ENCODE measurements around the gene ATOH8. TPM values are rescaled to one million over a fixed set of nuclear protein-coding genes. Genes with fewer than 3 reads are reported as not detected.

Gene ATOH8
- total and polyA plus RNA-seq, 2 donors (not counting 1 experiment from before 2014, with no cell fraction given) = not detected

GRCh38 chr2:85743304-85743978 is 10.3 kb upstream of the ATOH8 start:
- 89% methylated on average over 10 of the region's 10 CpGs for WGBS (ENCODE audit: insufficient coverage)
- H3K9ac ChIP-seq (ENCODE audit: low read length) = no peak overlapping the region
- CTCF ChIA-PET = interaction anchor here (1.3 to 2.1 kb wide), 2 partner anchors 14 to 83 kb away, joined by 3 to 11 read pairs; no protein-coding TSS in a partner anchor

More at GRCh38 chr2:85743304-85743978, 10.3 kb upstream of the ATOH8 start:
- Histone ChIP-seq H3K27me3 (replicated peaks in 1 of 4; ENCODE audit: control extremely low read depth in 1 of 4, control insufficient read depth in 3 of 4, insufficient read depth in 4 of 4, low read length in 3 of 4) (peaks cover 0 to 16% (median 8%) of the 10 kb centered on the region in 4 experiments), H3K4me1 (ENCODE audit: control insufficient read depth in 2 of 2, insufficient read depth in 2 of 2, low read length in 2 of 2) (peaks cover 27 to 30% of the 10 kb centered on the region in 2 donors), H3K36me3 (replicated peaks in 1 of 2; ENCODE audit: control extremely low read depth in 1 of 2, control insufficient read depth in 1 of 2, extremely low read depth in 1 of 2, insufficient read depth in 2 of 2, low read length in 1 of 2) (no peaks in the 10 kb centered on the region), H3K4me2 (replicated peaks; ENCODE audit: low read depth, low read length, poor library complexity, severe bottlenecking) (no peak overlapping the region), H3K27ac (ENCODE audit: low read length in 2 of 2) (no peak overlapping the region), H3K4me3 (ENCODE audit: control extremely low read depth in 1 of 5, extremely low read depth in 1 of 5, insufficient read depth in 1 of 5, low read depth in 2 of 5, low read length in 4 of 5) (no peak overlapping the region), H2AFZ (ENCODE audit: insufficient read depth, low read depth, low read length, poor library complexity, severe bottlenecking) (no peak overlapping the region), H3K79me2 (ENCODE audit: control insufficient read depth, insufficient read depth, low read length) (no peaks in the 10 kb centered on the region), H4K20me1 (ENCODE audit: control insufficient read depth, insufficient read depth, low read length, poor library complexity, severe bottlenecking) (no peaks in the 10 kb centered on the region), H3K9me3 (ENCODE audit: control extremely low read depth in 1 of 3, control insufficient read depth in 2 of 3, insufficient read depth in 1 of 3, low read length in 2 of 3) (peaks cover 0 to 8% (median 8%) of the 10 kb centered on the region in 3 donors)
- DNase-seq (no peak), ATAC-seq (ENCODE audit: low read depth) (no peak)
- Mint-ChIP-seq H3K27me3 (peaks cover 45% of the 10 kb centered on the region), H3K9me3 (ENCODE audit: insufficient read depth) (no peaks in the 10 kb centered on the region), H3K4me1 (peaks cover 34% of the 10 kb centered on the region), H3K4me3 (no peak overlapping the region), H3K27ac (no peak overlapping the region)
- intact Hi-C loops (cut with micrococcal nuclease) = no loop called here
- TF ChIP-seq EZH2 (IDR thresholded peaks at IDR 0.05; ENCODE audit: borderline replicate concordance, insufficient read depth, low read depth, low read length, poor library complexity, severe bottlenecking) = no peak
- TF ChIP-seq CTCF (IDR thresholded peaks at IDR 0.05) = no peak
- POLR2A ChIA-PET = no interaction called here
